Gastrocnemius medialis (tissue), 4 donors: ENCODE measurements around the gene PGAM2. TPM values are rescaled to one million over a fixed set of nuclear protein-coding genes. Genes with fewer than 3 reads are reported as not detected.

ENCODE experiments used
- ATAC-seq, 2 donors: fragments of 150-250 bp; one replicate each; pipeline ENCODE4 v1.9.1; 2016
- DNase-seq, 2 donors: peaks; one replicate each; pipeline ENCODE4 v3.0.0-alpha.2; 2019
- H3K27ac ChIP-seq, 4 donors: fragments of 200-600 bp; sonication (generic); 1 replicate in 1 of 4; 2 replicates in 3 of 4; pipeline ENCODE4 v1.5.1; 2016 to 2018; ENCODE audit warnings: mild to moderate bottlenecking in 2 of 4, moderate library complexity in 1 of 4
- H3K27me3 ChIP-seq, 3 donors: fragments of 200-600 bp; sonication (generic) in 2 of 3; 1 replicate in 1 of 3; 2 replicates in 2 of 3; pipeline versions ENCODE4 v1.5.1 to v1.6.0; 2016 to 2019; ENCODE audit warnings: mild to moderate bottlenecking in 1 of 3, moderate library complexity in 1 of 3
- H3K36me3 ChIP-seq, 2 donors: fragments of 200-600 bp; sonication (generic) in 1 of 2; one replicate each; pipeline ENCODE4 v1.5.1; 2017 to 2018
- H3K4me1 ChIP-seq, 2 donors: fragments of 200-600 bp; sonication (generic) in 1 of 2; one replicate each; pipeline ENCODE4 v1.5.1; 2016 to 2017; ENCODE audit warnings: mild to moderate bottlenecking in 2 of 2
- H3K4me3 ChIP-seq, 4 donors: fragments of 200-600 bp; sonication (generic) in 3 of 4; 1 replicate in 1 of 4; 2 replicates in 3 of 4; pipeline ENCODE4 v1.5.1; 2016 to 2019; ENCODE audit warnings: mild to moderate bottlenecking in 2 of 4
- H3K9me3 ChIP-seq, 3 donors: fragments of 200-600 bp; sonication (generic) in 2 of 3; 1 replicate in 1 of 3; 2 replicates in 2 of 3; pipeline ENCODE4 v1.5.1; 2016 to 2019
- POLR2A ChIP-seq, 2 donors: fragments of 450-650 bp; IDR thresholded peaks; one replicate each; pipeline ENCODE4 v1.6.1; 2017; ENCODE audit warnings: antibody characterized with exemption in 2 of 2, mild to moderate bottlenecking in 2 of 2, moderate library complexity in 2 of 2
- in situ Hi-C, 4 donors: fragments of 200-750 bp; cut with MboI; loops; one replicate each; pipeline versions ENCODE4 v1.15.0 to v1.8.0; 2017; ENCODE audit warnings: low sequenced_read_pairs in 4 of 4
- intact Hi-C: fragments of 100-400 bp; cut with DNase I; formaldehyde crosslinking; loops from one replicate; pipeline ENCODE4 v1.15.1; 2023; ENCODE audit warnings: low total_unique reads
- total RNA-seq, 4 donors: library from RNA; depleted of rRNA; stranded (reverse); fragments of >200 nt; gene quantifications; one replicate each; pipeline versions ENCODE4 v1.1.0 to v1.2.3, GENCODE V29; 2016
- TF ChIP-seq, protein P1 (sequence below), 5 experiments: fragments of 450-650 bp in 3 of 5; fragments of 200-600 bp in 2 of 5; sonication (generic) in 2 of 5; IDR thresholded peaks in 4 of 5; conservative IDR thresholded peaks in 1 of 5; 1 replicate in 4 of 5; 2 replicates in 1 of 5; pipeline ENCODE4 v1.5.1; 2016 to 2019; ENCODE audit warnings: antibody characterized with exemption in 5 of 5, mild to moderate bottlenecking in 3 of 5, moderate library complexity in 3 of 5

Gene PGAM2
- total RNA-seq, 4 donors from 2014 or later, result 129 to 355 (median 306) TPM

- in situ Hi-C loops, result no loop called here
- Histone ChIP-seq H3K4me1 (peaks cover 23 to 26% of the 10 kb centered on the region in 2 donors), H3K36me3 (peaks cover 0 to 43% of the 10 kb centered on the region in 2 donors), H3K9me3 (no peaks in the 10 kb centered on the region), H3K27me3 (no peaks in the 10 kb centered on the region), H3K27ac (no peak overlapping the region), H3K4me3 (no peak overlapping the region)
- DNase-seq (no peak), ATAC-seq (no peak)
- TF ChIP-seq, protein P1, sequence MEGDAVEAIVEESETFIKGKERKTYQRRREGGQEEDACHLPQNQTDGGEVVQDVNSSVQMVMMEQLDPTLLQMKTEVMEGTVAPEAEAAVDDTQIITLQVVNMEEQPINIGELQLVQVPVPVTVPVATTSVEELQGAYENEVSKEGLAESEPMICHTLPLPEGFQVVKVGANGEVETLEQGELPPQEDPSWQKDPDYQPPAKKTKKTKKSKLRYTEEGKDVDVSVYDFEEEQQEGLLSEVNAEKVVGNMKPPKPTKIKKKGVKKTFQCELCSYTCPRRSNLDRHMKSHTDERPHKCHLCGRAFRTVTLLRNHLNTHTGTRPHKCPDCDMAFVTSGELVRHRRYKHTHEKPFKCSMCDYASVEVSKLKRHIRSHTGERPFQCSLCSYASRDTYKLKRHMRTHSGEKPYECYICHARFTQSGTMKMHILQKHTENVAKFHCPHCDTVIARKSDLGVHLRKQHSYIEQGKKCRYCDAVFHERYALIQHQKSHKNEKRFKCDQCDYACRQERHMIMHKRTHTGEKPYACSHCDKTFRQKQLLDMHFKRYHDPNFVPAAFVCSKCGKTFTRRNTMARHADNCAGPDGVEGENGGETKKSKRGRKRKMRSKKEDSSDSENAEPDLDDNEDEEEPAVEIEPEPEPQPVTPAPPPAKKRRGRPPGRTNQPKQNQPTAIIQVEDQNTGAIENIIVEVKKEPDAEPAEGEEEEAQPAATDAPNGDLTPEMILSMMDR (IDR thresholded peaks at IDR 0.05 in 4 of 5, conservative IDR thresholded peaks at IDR 0.05 in 1 of 5), result no peak
- TF ChIP-seq POLR2A (IDR thresholded peaks at IDR 0.05), result no peak
- intact Hi-C loops, result no loop called here
These were observed 17.2 kb downstream of the PGAM2 start for GRCh38 chr7:44048031-44048795.

GRCh38 chr7:44046321-44047061, 18.9 kb downstream of the PGAM2 start:
- no peaks in the 10 kb centered on the region for H3K27me3 ChIP-seq
- peaks cover 0 to 28% of the 10 kb centered on the region in 2 donors for H3K36me3 ChIP-seq
- H3K4me3 ChIP-seq, result no peak overlapping the region
- DNase-seq (no peak), ATAC-seq (no peak)
- intact Hi-C loops, result no loop called here
- peaks cover 23 to 26% of the 10 kb centered on the region in 2 donors for H3K4me1 ChIP-seq
- TF ChIP-seq, protein P1 (IDR thresholded peaks at IDR 0.05 in 4 of 5, conservative IDR thresholded peaks at IDR 0.05 in 1 of 5), result no peak
- TF ChIP-seq POLR2A (IDR thresholded peaks at IDR 0.05), result no peak
- no peaks in the 10 kb centered on the region for H3K9me3 ChIP-seq
- H3K27ac ChIP-seq, result peak overlapping the region in 2 of 4 donors; percentile 88 to 89
- in situ Hi-C loops, result no loop called here

GRCh38 chr7:44045226-44046014, 19.9 kb downstream of the PGAM2 start:
- H3K36me3 ChIP-seq, result peaks cover 0 to 17% of the 10 kb centered on the region in 2 donors
- H3K4me1 ChIP-seq, result peaks cover 23 to 29% of the 10 kb centered on the region in 2 donors
- H3K9me3 ChIP-seq, result no peaks in the 10 kb centered on the region
- DNase-seq (no peak), ATAC-seq (no peak)
- in situ Hi-C loops, result no loop called here
- H3K27ac ChIP-seq, result peak overlapping the region; percentile 88 to 98 (median 92)
- intact Hi-C loops, result loop anchor here (1.0 kb wide), 1 partner anchor 16 kb away; no protein-coding TSS in a partner anchor
- H3K4me3 ChIP-seq, result peak overlapping the region; percentile 84 to 99 (median 90)
- no peak for TF ChIP-seq POLR2A (IDR thresholded peaks at IDR 0.05)
- TF ChIP-seq, protein P1 (IDR thresholded peaks at IDR 0.05 in 4 of 5, conservative IDR thresholded peaks at IDR 0.05 in 1 of 5), result no peak
- H3K27me3 ChIP-seq, result no peaks in the 10 kb centered on the region

- in situ Hi-C loops (no loop called here), intact Hi-C loops (loop anchor here (1.0 kb wide), 1 partner anchor 17 kb away; no protein-coding TSS in a partner anchor)
- H3K36me3 ChIP-seq, result peaks cover 0 to 10% of the 10 kb centered on the region in 2 donors
- H3K4me1 ChIP-seq, result peaks cover 23 to 32% of the 10 kb centered on the region in 2 donors
- H3K4me3 ChIP-seq, result peak within 1 kb of the TSS; percentile 84 to 99 (median 90)
- peak; percentile 87 to 92 for ATAC-seq
- no peaks in the 10 kb centered on the region for H3K27me3 ChIP-seq
- TF ChIP-seq, protein P1 (IDR thresholded peaks at IDR 0.05 in 4 of 5, conservative IDR thresholded peaks at IDR 0.05 in 1 of 5), result peak in 1 of 5 experiments; percentile 6
- TF ChIP-seq POLR2A (IDR thresholded peaks at IDR 0.05), result peak; percentile 75 to 90
- H3K27ac ChIP-seq, result peak within 1 kb of the TSS; percentile 88 to 98 (median 92)
- peak; percentile 91 to 92 for DNase-seq
- no peaks in the 10 kb centered on the region for H3K9me3 ChIP-seq
These were observed 20.8 kb downstream of the PGAM2 start, which contains the start of gene DBNL for GRCh38 chr7:44044315-44045225. DBNL (plus strand) TSS chr7:44044702; CDS start chr7:44044738, 36 bp downstream.
